Stimulated activated CD4-positive, alpha-beta T cell treated with anti-CD3 and anti-CD28 coated beads, Interleukin-1b, Interleukin-23, amount 100 ng/mL, for 24 hours (primary cell): Measurements from ENCODE around the gene AGTRAP.

ENCODE experiments used
- DNase-seq, 4 experiments: peaks; one replicate each; pipeline ENCODE4 v3.0.0-alpha.2; 2020; ENCODE audit warnings: low read depth in 4 of 4, low spot score in 1 of 4

AGTRAP gene

GRCh38 chr1:11705596-11705995, 30.3 kb upstream of the AGTRAP start:
- DNase-seq = no peak

GRCh38 chr1:11706292-11706691, 29.6 kb upstream of the AGTRAP start:
- no peak for DNase-seq

DNA sequence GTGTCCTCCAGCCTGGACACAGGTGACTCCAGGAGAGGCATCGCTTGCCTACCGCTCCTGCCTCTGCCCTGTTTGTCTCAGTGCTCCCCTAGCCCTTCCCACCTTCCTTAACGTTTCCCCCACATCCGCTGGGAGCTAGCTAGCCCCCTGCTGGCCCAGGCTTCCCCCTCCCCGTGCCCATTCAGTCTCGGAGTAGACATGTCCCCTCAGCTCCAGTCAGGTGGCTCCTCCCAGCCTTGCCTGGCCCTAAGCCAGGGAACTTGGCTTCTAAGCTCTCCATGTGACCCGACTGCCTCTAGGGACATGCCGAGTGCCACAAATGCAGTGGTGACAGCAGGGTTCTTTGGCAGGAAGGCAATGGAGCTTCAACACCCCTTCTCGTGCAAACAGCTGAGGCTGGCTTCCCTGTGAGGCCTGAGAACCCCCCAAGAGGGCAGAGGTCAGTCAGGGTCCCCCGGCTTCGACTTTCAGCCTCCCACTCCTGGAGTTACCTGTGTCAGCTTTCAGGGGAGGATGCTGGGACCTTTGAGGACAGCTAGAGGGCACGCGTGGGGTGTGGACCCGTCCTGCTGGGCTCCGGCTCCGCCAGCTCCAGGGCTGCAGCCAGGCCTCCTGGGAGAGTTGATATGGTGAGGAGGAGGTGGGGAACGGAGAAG, 28.2 kb upstream of the AGTRAP start:
- no peak for DNase-seq

- DNase-seq = no peak
Observed at GRCh38 chr1:11708554-11709350, 27.2 kb upstream of the AGTRAP start.

DNA sequence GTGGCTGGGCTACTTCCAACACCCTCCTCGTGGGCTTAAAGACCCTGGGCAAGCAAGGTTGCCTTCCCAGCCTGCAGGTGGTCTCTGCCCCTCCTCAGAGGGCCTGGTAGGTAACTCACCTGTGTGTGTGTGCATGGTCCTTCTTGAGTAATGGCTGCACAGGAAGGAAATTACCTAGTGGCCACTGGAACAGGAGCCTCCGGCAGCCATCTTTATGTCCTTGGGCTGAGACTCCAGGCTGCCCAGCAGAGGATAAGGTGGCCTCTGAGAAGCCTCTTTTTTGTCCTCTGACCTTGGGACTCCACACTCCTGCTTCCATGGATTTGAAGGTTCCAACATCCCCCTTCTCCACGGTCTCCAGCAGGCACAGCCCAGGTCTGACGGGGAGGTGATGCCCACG, 24.4 kb upstream of the AGTRAP start:
- no peak for DNase-seq

- no peak for DNase-seq
Observed at GRCh38 chr1:11712285-11712684, 23.7 kb upstream of the AGTRAP start.

GRCh38 chr1:11713095-11713494, 22.8 kb upstream of the AGTRAP start:
- no peak for DNase-seq

- no peak for DNase-seq
Observed at GRCh38 chr1:11714831-11715575, 20.9 kb upstream of the AGTRAP start.

DNA sequence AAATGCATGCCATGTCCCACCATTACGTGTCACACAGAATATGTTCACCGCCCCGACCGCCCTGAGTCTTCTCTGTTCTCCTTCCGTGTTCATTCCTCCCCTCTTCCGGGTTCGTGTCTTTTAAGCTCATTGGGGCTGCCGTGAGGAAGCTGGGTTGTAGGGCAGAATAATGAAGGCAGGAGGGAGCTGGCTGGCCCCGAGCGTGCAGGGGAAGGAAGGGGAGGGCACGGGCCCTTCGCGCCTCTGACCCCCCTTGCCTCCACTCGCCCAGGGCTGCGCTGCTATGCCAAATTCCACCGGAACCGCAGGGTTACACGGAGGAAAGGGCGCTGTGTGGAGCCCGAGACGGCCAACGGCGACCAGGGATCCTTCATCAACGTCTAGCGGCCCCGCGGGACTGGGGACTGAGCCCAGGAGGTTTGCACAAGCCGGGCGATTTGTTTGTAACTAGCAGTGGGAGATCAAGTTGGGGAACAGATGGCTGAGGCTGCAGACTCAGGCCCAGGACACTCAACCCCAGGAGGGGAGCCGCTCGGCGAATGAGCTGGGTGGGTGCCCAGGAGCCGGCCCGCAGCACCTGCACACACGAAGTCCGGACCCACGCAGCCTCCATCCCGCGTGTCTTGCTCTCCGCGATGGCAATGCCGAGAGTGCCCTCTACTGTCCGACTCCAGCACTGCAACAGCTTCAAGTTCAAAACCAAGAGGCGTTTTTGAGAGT, 16.5 kb upstream of the AGTRAP start:
- DNase-seq = peak; percentile 72 to 86 (median 78)

DNA sequence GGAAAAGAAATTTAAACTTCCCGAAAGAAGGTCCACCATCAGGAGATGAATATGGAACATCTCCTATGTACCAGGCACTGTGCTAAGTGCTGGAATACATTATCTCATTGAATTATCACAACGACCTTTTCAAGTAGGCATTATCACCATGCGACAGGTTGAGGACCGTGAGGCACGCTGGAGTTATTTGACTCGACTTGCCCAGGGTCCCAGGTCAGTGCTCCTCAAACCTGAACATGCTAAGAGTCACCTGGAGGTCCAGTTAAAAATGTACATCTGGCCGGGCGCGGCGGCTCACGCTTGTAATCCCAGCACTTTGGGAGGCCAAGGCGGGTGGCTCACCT, 15.9 kb upstream of the AGTRAP start:
- no peak for DNase-seq

- no peak for DNase-seq
Observed at GRCh38 chr1:11720525-11720924, 15.4 kb upstream of the AGTRAP start.

- DNase-seq = no peak
Observed at GRCh38 chr1:11721311-11721710, 14.6 kb upstream of the AGTRAP start.

GRCh38 chr1:11722538-11722937, 13.4 kb upstream of the AGTRAP start:
- no peak for DNase-seq

- no peak for DNase-seq
Observed at GRCh38 chr1:11725616-11726015, 10.3 kb upstream of the AGTRAP start.

DNA sequence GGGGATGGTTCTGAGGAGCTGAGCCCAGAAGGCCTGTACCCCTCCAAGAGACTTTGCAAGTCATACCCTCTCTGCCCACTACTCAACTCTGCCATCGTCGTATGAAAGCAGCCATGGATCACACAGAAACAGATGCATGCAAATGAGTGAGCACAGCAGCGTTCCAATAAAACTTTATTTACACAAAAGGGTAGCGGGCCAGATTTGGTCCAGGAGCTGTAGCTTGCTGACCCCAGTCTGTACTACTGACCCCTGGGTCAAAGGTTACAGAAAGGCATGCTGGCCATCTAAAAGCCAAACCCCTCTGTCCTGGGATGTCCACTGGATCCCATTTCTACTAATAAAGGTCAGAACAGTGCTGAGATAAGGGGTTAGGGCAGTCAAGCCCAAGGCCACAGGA, 8.8 kb upstream of the AGTRAP start:
- no peak for DNase-seq

- no peak for DNase-seq
Observed at GRCh38 chr1:11728126-11728806, 7.7 kb upstream of the AGTRAP start.

DNA sequence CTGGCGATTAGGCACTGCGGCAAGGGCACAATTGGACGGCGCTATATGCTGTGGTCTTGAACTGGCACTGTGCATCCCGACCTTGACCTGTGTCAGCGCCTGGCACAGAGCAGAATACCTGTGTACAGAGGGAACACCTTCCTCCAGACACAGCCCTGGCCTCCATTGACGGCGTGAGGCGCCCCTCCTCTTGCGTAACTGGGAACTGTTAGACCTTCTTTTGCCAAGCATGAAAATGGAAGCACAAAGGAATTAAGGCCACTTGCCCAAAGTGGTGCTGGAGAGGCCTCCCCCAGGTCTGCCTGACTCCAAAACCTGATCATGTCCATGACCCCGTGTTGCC, 6.8 kb upstream of the AGTRAP start:
- DNase-seq = no peak

DNA sequence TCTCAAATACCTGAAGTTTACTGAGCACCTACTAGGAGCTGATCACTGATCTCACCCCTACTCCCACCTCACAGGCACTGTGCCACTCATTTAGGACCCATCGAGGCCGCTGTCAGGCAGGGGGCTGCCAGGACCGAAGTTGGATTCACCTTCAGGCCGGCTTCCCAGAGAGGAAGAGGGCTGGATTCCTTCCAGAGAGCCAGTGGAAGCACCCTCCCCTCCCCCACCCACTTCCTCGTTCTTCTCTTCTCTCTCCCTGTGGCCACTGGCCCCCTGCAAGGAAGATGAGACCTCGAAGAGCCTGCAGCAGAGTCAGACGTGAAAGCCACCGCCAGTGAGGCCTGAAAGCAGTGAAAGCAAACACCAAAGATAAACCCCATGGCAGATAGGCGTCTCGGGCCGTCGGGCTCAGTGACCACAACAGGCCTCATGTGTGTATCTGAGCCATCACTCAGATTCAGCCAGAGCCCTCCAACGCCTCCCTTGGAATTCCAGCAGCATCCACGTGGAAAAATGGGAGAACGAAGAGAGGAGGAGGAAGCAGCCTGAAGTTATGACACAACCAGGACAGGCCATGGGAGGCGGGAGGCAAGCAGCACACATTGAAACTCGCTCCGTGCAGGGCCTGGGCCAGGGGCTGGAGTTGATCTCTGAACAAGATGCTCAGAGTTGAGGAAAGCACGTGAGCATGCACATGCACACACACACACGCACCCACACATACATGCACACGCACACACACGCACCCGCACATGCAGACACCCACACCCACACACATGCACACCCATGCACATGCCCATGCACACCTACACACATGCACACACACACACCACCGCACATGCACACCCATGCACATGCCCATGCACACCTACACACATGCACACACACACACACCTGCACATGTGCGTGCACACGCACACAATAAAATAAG, 6.2 kb upstream of the AGTRAP start:
- no peak for DNase-seq

GRCh38 chr1:11730429-11730891, 5.5 kb upstream of the AGTRAP start:
- DNase-seq = no peak
